Right ventricle myocardium superior (tissue), 1 donor: ENCODE results near the gene GBP6. TPM values are rescaled to one million over a fixed set of nuclear protein-coding genes. Genes with fewer than 3 reads are reported as not detected.
"Not testable (repeated sequence)": the region's sequence is repeated elsewhere in the genome, so short reads cannot be mapped to it uniquely, and the experiment has no call there.

ENCODE experiments used
- ATAC-seq: fragments of 200-7000 bp; cut with Tn5 transposase; one replicate; pipeline ENCODE4 v1.9.1; 2020; ENCODE audit warnings: mild to moderate bottlenecking; ENCODE audit not compliant: poor library complexity
- DNase-seq: peaks from one replicate; pipeline ENCODE4 v3.0.0-alpha.2; 2020
- intact Hi-C: fragments of 100-400 bp; cut with DNase I; formaldehyde crosslinking; loops from one replicate; pipeline ENCODE4 v1.11.2; 2022
- total RNA-seq: library from RNA; stranded (reverse); fragmentation: NEBNext Ultra II Directional; extraction: Animal tissue kit (Norgen Biotek cat#: 25700); gene quantifications from one replicate; pipeline ENCODE4 v1.2.1, GENCODE V29; 2021
- donor health status: DM: no; HTN: yes; CAD: no; lungs with severe emphysema.

The GBP6 gene
- total RNA-seq, 1 donor from 2014 or later: 0.13 TPM

DNA sequence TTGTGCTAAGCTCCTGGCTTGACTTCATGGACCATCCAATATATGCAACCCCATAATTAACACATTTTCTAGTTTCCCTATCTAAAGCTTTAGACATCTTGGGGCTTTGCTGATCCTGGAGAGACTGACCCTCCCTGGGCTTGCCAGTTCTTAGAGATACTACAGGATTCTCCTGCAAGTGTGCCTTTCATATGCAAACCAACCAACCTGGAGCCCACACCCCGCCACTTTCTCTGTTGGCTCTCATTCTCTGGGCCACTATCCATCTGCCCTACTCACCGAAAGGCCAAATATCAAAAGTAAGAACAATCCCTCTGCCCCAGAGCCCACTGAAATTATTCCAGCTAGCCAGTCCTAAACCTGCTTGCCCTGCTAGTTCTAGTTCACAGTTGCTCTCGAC is 2.2 kb upstream of the GBP6 start:
- intact Hi-C loops: no loop called here
- ATAC-seq (no peak), DNase-seq (no peak)

DNA sequence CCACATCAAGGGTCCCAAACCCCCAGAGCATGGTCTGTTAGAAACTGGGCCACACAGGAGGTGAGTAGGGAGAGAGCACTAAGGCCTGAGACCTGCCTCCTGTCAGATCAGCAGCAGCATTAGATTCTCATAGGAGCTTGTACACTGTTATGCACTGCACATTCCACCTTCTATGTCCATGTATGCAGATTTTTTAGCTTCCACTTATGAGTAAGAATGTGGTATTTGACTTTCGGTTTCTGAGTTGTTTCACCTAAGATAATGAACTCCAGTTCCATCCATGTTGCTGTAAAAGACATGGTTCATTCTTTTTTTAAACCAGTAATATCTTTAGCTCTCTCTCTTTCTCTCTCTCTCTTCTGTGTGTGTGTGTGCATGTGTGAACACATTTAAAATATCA is 663 bp upstream of the GBP6 start:
- intact Hi-C loops: no loop called here
- ATAC-seq: peak; percentile 24
- DNase-seq: no peak

DNA sequence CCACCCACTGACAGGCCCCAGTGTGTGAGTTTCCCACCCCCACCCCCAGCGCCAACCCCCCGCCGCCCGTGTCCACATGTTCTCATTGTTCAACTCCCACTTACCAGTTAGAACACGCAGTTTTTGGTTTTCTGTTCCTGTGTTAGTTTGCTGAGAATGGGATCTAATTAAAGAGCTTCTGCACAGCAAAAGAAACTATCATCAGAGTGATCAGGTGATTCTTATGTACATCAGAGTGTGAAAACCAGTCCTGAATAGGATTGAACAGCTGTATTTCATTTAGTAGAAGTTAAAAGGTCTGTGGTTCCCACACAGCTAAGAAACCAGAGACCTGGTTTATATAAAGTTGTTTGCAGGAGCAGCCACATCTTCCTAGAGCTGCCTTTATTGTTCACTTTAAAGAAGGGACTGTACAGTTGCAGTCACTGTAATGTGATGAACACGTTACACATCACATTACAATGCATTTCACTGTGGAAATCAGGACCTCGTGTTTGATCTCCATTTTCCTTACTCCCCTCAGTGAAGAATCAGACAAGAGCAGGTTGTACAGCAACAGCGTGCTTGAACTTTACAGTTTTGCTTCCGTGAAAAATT is 1.2 kb downstream of the GBP6 start:
- intact Hi-C loops: no loop called here
- no peak for DNase-seq
- no peak for ATAC-seq

DNA sequence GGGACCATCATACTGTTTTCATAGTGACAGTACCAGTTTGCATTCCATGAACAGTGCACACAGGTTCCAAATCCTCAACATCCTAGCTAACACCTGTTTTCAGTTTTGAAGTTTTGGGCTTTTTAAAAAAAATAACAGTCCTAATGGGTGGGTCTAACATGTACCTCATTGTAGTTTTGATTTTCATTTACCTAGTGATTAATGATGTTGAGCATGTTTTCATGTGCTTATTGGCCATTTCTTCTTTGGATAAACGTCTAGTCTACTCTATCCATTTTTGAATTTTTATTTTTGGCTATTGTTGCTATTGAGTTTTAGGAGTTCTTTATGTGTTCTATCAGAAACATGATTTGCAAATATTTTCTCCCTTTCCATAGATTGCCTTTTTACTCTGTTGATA is 3.4 kb downstream of the GBP6 start:
- intact Hi-C loops: no loop called here

DNA sequence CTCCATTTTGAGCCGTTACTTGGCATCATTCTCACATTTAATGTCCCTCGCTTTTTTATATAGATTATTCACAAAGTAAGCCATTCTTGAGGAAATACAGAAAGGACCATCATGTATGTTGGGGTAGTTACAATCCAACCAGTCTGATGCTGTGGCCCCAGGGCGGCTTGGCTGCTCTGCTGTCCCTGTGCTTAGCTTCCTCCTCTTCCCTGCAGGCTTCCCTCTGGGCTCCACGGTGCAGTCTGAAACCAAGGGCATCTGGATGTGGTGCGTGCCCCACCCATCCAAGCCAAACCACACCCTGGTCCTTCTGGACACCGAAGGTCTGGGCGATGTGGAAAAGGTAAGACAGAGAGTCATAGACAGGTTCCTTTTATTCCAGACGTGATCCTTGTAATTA is 5.5 kb downstream of the GBP6 start:
- DNase-seq (no peak), ATAC-seq (no peak)
- intact Hi-C loops: no loop called here

More for the DNA sequence above, 3.4 kb downstream of the GBP6 start:
- no peak for DNase-seq
- ATAC-seq: no peak

DNA sequence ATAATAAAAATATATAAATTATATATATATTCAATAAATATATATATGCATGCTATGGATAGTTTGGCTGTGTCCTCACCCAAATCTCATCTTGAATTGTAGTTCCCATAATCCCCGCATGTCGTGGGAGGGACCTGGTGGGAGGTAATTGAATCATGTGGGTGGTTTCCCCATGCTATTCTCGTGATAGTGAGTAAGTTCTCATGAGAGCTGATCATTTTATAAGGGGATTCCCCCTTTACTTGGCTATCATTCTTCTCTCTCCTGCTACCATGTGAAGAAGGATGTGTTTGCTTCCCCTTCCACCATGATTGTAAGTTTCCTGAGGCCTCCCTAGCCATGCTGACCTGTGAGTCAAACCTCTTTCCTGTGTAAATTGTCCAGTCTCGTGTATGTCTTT is 10.0 kb downstream of the GBP6 start:
- intact Hi-C loops, DNase-seq, ATAC-seq: not testable (repeated sequence)

DNA sequence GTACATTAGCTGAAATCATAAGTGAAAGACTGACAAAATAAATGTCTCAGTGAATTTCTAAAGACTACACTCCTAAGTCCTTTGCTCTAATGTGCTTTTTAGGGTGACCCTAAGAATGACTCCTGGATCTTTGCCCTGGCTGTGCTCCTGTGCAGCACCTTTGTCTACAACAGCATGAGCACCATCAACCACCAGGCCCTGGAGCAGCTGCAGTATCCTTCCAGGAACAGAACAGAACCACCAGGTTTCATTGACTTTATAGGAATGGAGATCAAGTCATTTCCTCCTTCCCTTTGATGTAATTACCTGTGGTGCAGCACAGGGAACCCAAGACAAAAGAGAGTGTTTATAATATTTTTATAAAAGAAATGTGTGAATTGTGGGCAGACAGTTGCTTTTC is 14.1 kb downstream of the GBP6 start:
- DNase-seq (no peak), ATAC-seq (no peak)
- intact Hi-C loops: no loop called here

DNA sequence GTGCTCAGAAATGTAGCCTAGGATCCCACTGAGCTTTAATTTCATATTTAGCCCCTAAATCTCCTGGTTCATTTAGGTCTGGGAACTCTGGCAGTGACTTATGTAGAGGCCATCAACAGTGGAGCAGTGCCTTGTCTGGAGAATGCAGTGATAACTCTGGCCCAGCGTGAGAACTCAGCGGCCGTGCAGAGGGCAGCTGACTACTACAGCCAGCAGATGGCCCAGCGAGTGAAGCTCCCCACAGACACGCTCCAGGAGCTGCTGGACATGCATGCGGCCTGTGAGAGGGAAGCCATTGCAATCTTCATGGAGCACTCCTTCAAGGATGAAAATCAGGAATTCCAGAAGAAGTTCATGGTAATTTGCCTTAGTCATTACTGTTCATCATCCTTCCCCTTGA is 17.8 kb downstream of the GBP6 start:
- intact Hi-C loops: no loop called here

DNA sequence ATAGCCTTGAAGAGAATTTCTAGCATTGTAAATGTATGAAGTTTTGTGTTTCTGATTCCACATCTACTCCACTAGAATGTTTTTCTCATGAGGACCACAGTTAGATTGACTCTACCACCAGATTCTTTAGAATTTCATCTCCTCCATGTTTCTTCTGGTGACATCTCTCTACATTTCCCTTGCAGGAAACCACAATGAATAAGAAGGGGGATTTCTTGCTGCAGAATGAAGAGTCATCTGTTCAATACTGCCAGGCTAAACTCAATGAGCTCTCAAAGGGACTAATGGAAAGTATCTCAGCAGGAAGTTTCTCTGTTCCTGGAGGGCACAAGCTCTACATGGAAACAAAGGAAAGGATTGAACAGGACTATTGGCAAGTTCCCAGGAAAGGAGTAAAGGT is 18.6 kb downstream of the GBP6 start:
- intact Hi-C loops: no loop called here
- no peak for ATAC-seq
- no peak for DNase-seq

More for the DNA sequence above, 17.8 kb downstream of the GBP6 start:
- DNase-seq: no peak
- no peak for ATAC-seq

DNA sequence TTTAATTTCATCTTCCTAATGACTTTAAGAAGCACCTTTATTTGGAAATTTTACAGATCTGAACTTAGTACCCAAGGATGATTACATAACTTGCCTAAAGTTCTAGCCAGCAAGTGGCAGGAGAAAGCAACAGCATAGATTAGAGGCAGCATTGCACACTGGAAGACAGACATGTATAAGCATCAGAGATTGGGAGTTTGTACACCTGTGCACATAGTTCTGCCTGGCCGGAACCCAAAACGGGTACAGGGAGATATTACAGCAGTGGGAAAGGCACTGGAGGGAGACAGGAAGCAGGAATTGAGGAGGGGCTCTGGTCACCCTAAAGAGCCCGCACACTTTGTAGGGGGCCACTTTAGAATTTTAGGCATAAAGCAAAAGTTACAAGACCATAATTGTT is 19.3 kb downstream of the GBP6 start:
- DNase-seq: no peak
- intact Hi-C loops: no loop called here
- no peak for ATAC-seq

DNA sequence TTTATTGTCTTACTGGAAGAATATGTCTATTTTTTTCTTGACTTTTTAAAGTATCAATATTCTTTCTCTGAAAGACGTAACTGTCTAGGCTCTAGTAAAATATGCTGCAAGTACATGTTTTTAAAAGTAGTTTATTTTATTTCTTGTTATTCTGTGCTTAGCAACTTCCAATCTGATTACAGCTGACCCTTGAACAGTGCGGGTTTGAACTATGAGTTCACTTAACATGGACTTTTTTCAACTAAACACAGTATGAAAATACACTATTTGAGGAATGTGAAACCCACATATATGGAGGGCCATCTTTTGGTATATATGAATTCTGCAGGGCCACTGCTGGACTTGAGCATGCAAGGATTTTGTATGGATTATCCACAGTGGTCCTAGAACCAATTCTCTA is 26.8 kb downstream of the GBP6 start:
- intact Hi-C loops: no loop called here
- no peak for DNase-seq
- ATAC-seq: no peak

DNA sequence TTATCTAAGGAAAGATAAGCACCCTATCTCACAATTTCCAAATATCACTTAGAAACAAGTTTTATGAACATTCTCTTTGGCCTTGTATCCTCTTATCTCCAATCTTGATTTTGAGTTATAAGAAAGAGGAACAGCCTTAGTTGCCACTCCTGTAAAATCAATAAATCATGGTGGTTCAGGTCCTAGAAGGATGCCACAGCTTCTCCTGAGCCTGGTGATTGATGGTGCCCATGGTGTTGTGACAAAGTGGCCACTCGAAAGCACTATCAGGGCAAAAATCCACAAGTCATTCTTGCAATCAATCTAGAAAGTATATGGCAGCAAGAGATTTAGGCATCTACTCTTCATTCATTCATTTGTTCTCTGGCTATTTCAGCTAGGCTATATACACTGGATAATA is 27.8 kb downstream of the GBP6 start:
- intact Hi-C loops: no loop called here
- ATAC-seq: no peak

DNA sequence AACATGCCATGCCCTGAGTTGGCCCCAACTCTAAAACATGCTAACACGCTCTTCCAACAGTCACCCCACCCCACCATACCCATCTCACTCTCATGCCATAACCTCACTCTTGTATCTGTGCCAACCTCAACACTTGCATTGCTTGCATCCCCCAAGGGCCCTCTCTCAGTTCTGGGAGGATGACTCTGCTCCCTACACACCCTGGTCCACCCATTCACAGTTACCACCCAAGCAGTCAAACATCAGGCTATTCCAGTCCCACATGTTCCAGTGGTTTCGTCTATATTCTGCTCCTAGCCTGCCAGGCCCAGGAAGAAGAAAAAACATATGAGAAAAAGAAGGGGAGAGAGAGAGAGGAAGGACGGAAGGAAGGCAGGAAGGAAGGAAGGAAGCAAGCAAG is 31.0 kb downstream of the GBP6 start:
- no peak for DNase-seq
- intact Hi-C loops: no loop called here
- no peak for ATAC-seq

More for the DNA sequence above, 27.8 kb downstream of the GBP6 start:
- DNase-seq: no peak

DNA sequence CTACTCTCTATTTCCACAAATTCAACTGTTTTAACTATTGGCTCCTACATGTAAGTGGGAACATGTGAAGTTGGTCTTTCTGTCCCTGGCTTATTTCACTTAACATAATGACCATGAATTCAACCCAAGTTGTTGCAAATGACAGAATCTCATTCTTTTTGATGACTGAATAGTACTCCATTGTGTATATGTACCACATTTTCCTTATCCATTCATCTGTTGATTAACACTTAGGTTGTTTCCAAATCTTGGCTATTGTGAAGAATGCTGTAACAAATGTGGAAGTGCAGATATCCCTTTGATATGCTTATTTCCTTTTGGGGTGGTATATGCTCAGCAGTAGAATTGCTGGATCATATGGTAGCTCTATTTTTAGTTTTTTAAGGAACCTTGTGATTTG is 33.0 kb downstream of the GBP6 start:
- intact Hi-C loops: no loop called here
- DNase-seq (no peak), ATAC-seq (no peak)

DNA sequence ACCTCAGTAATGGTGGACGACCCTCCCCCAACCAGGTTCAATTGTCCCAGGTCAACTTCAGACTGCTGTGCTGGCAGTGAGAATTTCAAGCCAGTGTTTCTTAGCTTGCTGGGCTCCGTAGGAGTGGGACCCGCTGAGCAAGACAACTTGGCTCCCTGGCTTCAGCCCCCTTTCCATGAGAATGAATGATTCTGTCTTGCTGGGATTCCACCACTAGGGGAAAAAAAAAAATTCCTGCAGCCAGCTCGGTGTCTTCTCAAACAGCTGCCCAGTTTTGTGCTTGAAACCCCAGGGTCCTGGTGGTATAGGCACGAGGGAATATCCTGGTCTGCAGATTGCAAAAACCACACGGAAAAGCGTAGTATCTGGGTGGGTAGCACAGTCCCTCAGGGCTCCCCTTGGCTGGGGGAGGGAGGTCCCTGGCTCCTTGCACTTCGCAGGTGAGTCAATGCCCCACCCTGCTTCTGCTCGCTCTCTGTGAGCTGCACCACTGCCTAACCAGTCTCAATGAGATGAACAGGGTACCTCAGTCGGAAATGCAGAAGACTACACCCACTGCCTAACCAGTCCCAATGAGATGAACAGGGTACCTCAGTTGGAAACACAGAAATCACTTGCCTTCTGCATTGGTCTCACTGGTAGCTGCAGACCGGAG is 41.5 kb downstream of the GBP6 start:
- DNase-seq (no peak), ATAC-seq (no peak)
- intact Hi-C loops: no loop called here

DNA sequence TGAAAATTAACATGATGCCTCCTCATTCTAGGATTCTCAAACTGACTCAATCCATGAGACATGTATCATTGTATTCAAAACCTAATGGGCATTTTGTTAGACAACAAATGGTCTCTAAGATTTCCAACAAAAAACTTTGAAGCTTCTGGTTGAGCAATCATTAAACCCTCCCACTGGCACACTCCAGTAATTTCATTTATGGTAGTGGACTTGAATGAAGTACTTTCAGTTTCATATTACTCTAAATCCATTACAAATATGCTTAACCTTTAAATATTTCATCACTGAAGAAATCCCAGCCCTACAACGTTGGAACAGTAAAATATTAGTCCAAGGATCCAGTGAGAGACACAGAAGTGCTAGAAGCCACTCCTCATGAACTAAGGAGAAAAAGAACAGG is 43.5 kb downstream of the GBP6 start:
- DNase-seq (no peak), ATAC-seq (peak; percentile 68)
- intact Hi-C loops: no loop called here

DNA sequence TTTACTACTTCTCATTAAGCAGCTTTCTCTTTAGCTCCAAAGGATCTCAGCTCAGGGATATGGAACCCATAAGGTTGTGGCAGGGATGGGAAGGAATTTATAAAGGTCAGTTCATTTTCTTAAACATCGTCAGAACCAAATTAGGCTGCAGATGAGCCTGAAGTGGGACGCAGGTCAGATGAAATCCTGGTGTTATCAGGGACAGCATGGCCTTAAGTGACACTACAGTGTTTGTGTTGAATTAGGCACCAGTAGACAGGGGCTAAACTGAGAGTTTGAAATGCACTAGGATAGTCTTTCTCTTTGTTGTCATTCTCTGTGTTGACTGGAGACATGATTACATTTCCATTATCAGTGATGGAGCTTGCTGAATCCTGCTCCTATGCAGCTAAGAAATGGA is 43.9 kb downstream of the GBP6 start:
- intact Hi-C loops, DNase-seq: not testable (repeated sequence)
- ATAC-seq: peak; percentile 55

DNA sequence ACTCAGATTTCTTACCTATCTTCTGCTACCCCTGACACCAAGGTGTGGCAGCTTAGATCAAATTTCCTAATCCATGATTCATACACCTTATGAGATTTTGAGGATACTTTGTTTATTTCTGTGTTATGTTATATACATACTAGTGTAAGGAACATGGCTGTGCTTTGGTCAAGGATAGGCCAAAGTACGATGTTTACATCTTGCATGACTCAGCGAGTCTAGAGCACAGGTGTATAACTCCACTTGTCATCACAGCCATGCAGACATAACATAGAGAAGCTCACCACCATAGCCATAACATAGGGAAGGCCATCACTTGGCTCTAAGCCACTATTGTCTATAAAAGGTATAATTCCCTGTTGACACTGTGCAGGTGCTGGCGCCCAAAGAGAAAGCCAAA is 61.2 kb downstream of the GBP6 start:
- DNase-seq: no peak
- intact Hi-C loops: no loop called here
- no peak for ATAC-seq

DNA sequence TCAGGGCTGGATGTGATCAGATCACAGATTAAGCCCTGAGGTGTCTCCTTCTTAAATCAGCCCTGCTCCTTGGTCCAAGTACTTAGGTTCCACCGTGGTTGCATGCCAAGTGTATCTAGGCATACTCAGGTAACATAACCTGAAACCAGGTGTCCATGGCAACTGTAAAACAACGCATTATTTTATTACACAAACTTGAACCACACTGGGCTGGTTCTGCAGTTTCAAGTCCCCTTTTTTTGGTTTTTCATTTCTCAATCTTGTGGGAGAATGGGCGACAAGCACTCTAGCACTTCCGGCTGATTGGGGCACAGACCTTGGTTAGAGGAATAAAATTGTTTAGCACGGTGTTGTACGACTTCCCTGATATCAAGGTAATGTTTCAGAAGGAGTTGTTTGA is 65.2 kb downstream of the GBP6 start:
- no peak for DNase-seq
- intact Hi-C loops: no loop called here
- ATAC-seq: peak; percentile 27

DNA sequence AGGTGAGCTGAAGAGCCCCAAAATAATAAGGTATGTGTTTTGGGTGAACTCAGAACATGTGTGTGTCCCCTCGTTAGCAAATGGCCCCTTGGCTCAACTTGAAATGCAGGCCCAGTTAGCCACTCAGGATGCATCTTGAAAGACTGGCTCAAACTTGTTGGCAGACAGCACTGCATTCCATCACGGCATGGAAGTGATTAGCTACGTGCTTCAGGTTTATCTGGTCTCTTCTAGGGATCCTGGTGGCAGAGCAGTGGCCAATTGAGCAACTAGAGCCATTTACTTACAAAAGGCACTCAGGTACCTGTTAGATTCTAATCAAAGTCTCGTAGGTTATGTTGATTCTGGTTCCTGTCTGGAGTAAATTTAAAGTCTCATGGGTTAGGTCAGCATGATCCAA is 65.8 kb downstream of the GBP6 start:
- DNase-seq, intact Hi-C loops, ATAC-seq: not testable (repeated sequence)

DNA sequence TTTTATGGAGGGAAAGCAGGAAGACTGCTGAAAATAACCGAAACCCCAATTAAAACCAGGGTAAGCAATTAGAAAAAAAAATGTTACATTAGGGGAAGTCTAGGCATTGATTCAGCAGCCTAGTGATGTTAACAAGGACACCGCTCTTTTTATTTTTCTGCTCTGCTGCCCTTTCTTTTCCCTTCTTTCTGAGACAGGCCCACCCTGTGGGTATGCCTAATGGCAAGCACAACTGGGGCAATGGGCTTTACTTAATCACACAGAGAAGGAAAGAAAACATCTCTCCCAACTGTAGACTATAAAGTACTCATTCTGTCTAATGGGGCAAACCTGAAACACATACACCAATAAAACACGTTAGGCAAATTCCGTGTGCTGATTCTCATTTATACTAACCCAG is 69.6 kb downstream of the GBP6 start:
- no peak for ATAC-seq
- intact Hi-C loops: no loop called here
- DNase-seq: no peak
